ENCODE data around the gene ARL4A.

DNA sequence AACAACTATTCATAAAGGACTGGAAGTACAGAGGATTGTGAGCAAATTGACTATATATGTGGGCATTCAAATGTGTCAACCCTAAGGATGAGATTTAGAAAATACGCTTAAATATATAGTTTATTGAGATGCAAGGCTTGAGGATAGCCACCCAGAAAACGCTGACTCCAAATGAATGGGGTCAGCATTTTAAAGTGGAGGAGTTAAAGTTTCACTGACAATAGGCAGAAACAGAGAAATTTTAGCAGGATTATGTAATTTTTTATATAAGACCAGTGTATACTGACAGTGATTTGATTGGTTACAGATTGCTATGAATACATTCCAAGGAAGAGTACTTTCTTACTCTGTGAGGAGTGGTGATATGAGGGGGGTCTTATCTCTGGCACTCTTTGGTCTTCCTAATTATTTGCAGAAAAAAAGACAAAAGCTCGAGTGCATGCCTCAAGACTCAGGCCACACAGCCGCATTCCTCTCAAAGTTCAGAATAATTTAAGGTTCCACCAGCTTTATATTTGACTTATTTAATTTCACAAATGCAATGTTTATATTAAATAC is 38.6 kb upstream of the ARL4A start:
- TF ChIP-seq CTCF (conservative IDR thresholded peaks at IDR 0.05; ENCODE audit: low read length) (no peak), EZH2phosphoT487 (IDR thresholded peaks at IDR 0.05; ENCODE audit: borderline replicate concordance) (no peak)

Data from Loucy (cell line).